Transverse colon (tissue), 4 donors: ENCODE results near the gene ACTR8.

Source experiments
- EP300 ChIP-seq: sonication (generic); formaldehyde crosslinking; IDR thresholded peaks from one replicate; pipeline ENCODE4 v1.6.1; 2017; ENCODE audit warnings: antibody characterized with exemption, low read depth
- POLR2A ChIP-seq: fragments of 450-650 bp; IDR thresholded peaks from one replicate; pipeline ENCODE4 v1.6.1; 2016; ENCODE audit warnings: antibody characterized with exemption, mild to moderate bottlenecking, moderate library complexity
- POLR2AphosphoS5 ChIP-seq, 3 donors: sonication (generic); formaldehyde crosslinking; IDR thresholded peaks; one replicate each; pipeline ENCODE4 v1.6.1; 2016; ENCODE audit warnings: antibody characterized with exemption in 3 of 3
- TF ChIP-seq, protein P1 (sequence below), 5 experiments: fragments of 200-600 bp in 3 of 5; fragments of 450-650 bp in 2 of 5; sonication (generic) in 3 of 5; IDR thresholded peaks; 1 replicate in 2 of 5; 2 replicates in 3 of 5; pipeline ENCODE4 v1.5.1; 2016 to 2017; ENCODE audit warnings: antibody characterized with exemption in 5 of 5, inconsistent platforms in 3 of 5, mild to moderate bottlenecking in 2 of 5, moderate library complexity in 1 of 5

DNA sequence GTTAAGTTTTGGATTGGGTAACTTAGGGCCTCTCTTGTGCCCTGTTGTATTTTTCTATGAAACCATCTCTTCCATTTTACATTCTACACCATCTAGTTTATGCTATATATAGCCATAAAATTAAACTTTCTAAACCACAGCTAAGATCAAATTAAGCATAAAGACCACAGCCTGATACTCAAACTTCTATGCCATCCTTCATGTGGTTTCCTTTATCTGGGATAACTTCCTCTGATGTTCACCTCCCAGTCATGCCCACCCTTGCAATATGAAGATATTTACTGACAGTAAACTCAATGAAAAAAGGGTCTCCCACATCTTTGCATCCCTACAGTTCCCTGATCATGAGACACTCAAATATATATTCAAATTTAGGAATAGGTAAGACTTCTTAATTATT lies 5.5 kb upstream of the ACTR8 start:
- TF ChIP-seq, protein P1, sequence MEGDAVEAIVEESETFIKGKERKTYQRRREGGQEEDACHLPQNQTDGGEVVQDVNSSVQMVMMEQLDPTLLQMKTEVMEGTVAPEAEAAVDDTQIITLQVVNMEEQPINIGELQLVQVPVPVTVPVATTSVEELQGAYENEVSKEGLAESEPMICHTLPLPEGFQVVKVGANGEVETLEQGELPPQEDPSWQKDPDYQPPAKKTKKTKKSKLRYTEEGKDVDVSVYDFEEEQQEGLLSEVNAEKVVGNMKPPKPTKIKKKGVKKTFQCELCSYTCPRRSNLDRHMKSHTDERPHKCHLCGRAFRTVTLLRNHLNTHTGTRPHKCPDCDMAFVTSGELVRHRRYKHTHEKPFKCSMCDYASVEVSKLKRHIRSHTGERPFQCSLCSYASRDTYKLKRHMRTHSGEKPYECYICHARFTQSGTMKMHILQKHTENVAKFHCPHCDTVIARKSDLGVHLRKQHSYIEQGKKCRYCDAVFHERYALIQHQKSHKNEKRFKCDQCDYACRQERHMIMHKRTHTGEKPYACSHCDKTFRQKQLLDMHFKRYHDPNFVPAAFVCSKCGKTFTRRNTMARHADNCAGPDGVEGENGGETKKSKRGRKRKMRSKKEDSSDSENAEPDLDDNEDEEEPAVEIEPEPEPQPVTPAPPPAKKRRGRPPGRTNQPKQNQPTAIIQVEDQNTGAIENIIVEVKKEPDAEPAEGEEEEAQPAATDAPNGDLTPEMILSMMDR (IDR thresholded peaks at IDR 0.05) = no peak
- no peak for TF ChIP-seq POLR2A
- no peak for TF ChIP-seq POLR2AphosphoS5 (IDR thresholded peaks at IDR 0.05)
- TF ChIP-seq EP300 = no peak
